ENCODE data around the gene SUPT6H.
"Not testable (repeated sequence)": the region's sequence is repeated elsewhere in the genome, so short reads cannot be mapped to it uniquely, and the experiment has no call there.

The SUPT6H gene

GRCh38 chr17:28720247-28720996 is 58.4 kb downstream of the SUPT6H start:
- peak in 1 of 3 experiments; percentile 51 for DNase-seq

GRCh38 chr17:28720997-28721329 is 59.0 kb downstream of the SUPT6H start:
- DNase-seq: not testable (repeated sequence)

- DNase-seq: no peak
Observed at GRCh38 chr17:28722417-28723158, 60.6 kb downstream of the SUPT6H start.

- DNase-seq: no peak
Observed at GRCh38 chr17:28723159-28723835, 61.3 kb downstream of the SUPT6H start.

DNA sequence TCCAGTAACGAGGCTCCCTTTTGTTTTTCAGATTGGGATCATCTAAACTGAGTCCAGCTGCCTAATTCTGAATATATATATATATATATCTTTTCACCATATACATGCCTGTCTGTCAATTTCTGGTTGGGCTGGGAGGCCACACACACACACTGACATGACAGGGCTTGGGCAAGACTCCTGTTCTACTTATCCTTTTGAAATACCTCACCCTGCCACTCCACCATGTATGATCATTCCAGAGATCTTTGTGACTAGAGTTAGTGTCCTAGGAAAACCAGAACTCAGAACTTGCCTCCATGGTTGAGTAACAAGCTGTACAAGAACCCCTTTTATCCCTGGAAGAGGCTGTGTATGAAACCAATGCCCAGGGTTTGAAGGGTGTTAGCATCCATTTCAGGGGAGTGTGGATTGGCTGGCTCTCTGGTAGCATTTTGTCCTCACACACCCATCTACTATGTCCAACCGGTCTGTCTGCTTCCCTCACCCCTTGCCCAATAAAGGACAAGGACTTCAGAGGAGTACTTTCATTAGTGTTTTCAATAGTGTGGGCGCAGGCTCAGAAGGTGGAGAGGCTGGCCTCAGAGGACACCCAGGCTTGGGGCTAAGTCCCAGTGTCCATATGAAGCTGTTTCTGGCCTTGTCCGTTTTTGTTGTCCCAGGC is 62.0 kb downstream of the SUPT6H start:
- not testable (repeated sequence) for DNase-seq

- DNase-seq: no peak
Observed at GRCh38 chr17:28724500-28725165, 62.6 kb downstream of the SUPT6H start.

- peak in 2 of 3 experiments; percentile 44 to 79 for DNase-seq
Observed at GRCh38 chr17:28725166-28725659, 63.2 kb downstream of the SUPT6H start.

DNA sequence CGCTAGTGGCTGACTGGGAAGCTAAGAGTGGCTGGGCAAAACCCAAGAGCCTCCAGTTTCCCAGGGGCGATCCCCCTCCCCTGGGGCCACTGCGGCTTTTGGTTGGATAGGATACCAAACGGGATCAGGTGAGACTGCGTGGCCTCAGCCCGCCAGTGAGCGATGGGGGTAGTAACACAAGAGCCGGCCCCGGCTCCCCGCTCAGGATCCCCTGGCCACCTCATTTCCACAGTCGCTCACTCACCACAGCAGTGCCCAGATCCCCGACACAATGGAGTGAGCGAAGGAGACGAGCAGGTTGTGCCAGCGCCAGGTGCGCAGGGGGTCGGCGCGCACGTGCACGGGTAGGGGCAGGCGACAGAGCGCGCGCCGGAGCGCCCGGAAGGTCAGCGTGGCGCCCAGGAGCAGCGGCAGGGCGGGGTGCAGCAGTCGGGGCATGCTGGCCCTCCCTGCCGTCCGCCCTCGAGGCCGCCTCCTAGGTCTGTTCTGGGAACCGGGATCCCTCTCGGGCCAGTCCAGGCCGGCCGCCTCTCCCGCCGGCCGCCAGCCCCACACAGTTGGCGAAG is 63.7 kb downstream of the SUPT6H start:
- DNase-seq: peak; percentile 75 to 89 (median 88)

- peak; percentile 68 to 89 (median 87) for DNase-seq
Observed at GRCh38 chr17:28726226-28726626, 64.2 kb downstream of the SUPT6H start, which contains the start of gene TLCD1. TSS of gene TLCD1 (minus strand) at chr17:28726233. CDS start at chr17:28726097, 136 bp downstream.

GRCh38 chr17:28726627-28727491 is 64.9 kb downstream of the SUPT6H start:
- peak; percentile 92 to 97 (median 95) for DNase-seq

DNA sequence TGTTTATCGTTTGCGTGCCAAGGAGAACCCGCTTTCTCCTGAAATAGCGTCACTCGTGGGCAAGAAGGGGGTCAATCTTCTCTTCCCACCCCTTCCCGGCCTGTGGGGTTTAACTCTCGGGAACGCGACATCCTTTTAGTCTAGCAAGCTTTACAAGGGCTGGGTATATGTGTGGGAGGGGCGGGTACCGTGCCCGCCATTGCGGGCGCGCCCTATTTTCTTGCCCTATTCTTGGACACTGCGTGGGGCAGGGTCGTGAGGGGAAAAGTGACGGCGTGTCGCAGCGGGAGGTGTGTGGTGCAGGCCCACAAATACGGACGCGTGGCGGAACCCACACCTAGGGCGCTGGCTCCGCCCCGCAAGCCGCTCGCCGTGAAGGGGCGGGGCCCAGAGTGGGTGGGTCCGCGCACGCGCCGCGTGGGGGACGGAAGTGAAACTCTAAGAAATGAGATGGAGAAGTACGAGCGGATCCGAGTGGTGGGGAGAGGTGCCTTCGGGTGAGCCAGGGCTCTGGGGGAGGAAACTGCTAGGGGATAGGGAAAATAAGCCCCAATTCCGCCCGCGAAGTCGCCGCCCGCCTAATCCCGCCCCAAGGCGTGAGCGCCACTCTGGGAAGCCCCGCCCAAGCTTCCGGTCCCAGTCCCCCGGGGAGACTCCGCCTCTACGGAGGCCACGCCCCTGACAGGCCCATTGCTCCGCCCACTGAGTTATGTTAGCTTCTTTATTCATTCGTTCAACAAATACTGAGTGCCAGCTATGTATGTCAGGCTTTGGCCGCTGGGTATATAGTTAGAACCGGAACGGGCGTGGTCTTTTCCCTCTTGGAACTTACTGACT is 66.6 kb downstream of the SUPT6H start, which contains the start of gene NEK8:
Gene NEK8 (plus strand): TSS at position 425 of the 837 bp plus-strand sequence. CDS start 26 bp downstream, at position 451.
- peak; percentile 92 to 96 (median 95) for DNase-seq

GRCh38 chr17:28729950-28730330 is 67.9 kb downstream of the SUPT6H start:
- DNase-seq: no peak

- DNase-seq: no peak
Observed at GRCh38 chr17:28733346-28733745, 71.3 kb downstream of the SUPT6H start.

DNA sequence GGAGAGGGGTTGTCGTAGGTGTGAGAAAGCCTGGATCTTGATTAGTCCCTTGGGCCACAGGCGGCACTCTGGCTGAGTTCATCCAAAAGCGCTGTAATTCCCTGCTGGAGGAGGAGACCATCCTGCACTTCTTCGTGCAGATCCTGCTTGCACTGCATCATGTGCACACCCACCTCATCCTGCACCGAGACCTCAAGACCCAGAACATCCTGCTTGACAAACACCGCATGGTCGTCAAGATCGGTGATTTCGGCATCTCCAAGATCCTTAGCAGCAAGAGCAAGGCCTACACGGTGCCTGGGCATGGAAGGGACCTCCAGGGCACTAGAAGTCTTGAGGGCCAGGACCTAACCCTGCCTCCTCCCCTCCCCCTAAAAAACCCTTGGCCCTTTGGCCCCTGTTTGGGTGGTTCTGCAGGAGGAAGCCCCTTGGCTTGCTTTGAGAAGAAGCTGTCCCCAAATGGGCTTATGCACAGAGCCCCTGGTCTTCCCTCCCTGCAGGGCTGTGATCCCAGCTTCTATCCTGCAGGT is 72.8 kb downstream of the SUPT6H start:
- no peak for DNase-seq

DNA sequence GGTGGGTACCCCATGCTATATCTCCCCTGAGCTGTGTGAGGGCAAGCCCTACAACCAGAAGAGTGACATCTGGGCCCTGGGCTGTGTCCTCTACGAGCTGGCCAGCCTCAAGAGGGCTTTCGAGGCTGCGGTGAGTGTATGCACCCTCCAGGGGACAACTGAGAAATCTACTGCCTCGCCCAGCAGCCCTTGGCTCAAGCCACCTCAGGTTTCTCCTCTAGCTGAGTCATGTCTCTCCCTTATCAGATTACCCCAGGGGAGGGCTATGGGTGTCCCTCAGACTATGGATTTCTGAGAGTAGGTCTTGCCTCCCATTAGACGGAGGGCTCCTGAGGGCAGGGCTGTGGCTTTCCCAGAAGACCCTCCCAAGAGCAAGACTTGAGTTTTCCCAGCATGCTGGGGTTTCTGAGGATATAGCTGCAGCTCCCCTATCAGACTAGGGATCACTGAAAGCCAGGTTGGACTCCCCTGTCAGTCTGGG is 73.3 kb downstream of the SUPT6H start:
- DNase-seq: no peak

GRCh38 chr17:28735913-28736769 is 74.1 kb downstream of the SUPT6H start:
- DNase-seq: not testable (repeated sequence)

DNA sequence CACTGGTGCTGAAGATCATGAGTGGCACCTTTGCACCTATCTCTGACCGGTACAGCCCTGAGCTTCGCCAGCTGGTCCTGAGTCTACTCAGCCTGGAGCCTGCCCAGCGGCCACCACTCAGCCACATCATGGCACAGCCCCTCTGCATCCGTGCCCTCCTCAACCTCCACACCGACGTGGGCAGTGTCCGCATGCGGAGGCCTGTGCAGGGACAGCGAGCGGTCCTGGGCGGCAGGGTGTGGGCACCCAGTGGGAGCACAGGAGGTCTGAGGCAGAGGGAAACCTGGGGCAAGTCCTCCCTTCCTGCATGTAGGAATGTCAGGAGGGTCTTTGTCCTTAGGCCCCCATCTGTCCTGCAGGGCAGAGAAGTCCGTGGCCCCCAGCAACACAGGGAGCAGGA is 75.3 kb downstream of the SUPT6H start:
- DNase-seq: no peak
